Central memory CD4-positive, alpha-beta T cell (primary cell): ENCODE data around the gene GPC5.

Source experiments
- DNase-seq: peaks from one replicate; pipeline ENCODE4 v3.0.0; 2022

The GPC5 gene

GRCh38 chr13:92054389-92054788 lies 656.0 kb downstream of the GPC5 start:
- DNase-seq, result no peak

DNA sequence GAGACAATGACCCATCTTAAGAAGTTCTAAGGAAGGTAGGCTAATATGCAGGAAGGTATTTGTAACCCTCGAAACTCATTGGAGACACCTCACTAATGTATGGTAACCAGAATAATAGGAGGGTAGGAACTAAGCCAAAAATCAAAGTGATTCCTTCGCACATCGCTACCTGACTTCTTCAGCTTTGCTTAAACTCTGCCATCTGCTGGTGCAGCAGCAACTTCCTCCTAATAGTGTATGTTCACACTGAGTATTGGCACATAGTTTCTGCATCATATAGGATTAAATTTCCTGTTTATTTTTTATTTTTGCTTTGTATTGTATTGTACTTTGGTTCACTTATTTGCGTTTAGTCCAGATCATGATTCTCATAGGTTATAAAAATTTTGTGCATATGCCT lies 676.2 kb downstream of the GPC5 start:
- DNase-seq, result no peak

GRCh38 chr13:92097337-92097903 lies 699.0 kb downstream of the GPC5 start:
- DNase-seq, result no peak

- no peak for DNase-seq
These were observed 703.4 kb downstream of the GPC5 start for GRCh38 chr13:92101801-92102200.

DNA sequence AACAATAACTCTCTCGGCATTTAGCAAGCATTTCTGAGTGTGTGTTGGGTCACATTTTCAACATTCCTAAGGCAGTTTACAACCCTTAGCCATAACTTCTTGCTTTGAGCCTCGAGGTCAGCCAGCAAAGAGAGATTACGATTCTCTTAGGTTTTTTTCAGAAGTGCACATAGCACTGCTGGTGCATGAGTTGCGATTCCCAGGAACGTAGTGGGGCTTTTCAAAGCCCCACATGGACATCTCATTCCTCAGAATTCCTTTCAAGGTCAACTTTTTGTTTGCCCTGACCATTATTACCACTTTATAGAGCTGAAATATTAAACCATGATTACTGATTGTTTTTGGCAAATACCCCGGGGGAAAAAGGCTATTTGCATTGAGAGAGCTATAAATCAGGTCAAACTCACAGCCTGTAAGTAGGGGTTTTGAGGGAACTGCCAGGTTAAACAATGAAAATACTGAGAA lies 705.3 kb downstream of the GPC5 start:
- no peak for DNase-seq

DNA sequence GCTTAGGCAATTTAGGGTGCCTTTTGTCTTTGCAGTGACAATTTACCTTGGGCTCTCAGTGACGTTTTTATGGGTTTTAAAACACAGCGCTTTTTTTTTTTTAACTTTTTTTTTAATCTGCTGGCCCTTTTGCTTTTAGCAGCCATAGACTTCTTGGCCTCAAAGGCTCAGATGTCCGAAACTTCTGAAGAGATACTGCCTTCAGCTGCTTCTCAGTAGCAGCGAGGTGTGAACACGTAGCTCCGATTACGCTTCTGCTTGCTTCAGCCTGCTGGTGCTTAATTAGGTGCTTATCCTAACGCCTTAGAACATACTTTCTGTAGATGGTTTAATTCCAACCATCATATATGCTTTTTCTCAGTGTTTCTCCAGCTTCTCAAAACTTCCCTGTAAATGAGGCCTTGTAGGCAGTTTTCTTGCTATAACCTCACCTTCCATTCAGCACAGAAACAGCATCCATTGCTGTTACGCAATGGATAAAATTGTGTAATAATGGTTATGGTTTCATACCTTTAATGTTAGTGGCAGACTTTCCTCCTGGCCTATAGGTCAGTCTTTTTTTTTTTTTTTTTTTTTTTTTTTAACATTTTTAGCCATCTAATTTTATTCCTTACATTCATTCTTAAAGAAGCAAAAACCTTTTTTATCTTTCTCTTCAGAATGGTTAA lies 723.9 kb downstream of the GPC5 start:
- DNase-seq, result no peak

GRCh38 chr13:92126399-92126798 lies 728.0 kb downstream of the GPC5 start:
- no peak for DNase-seq

- no peak for DNase-seq
These were observed 737.1 kb downstream of the GPC5 start for GRCh38 chr13:92135509-92135908.

DNA sequence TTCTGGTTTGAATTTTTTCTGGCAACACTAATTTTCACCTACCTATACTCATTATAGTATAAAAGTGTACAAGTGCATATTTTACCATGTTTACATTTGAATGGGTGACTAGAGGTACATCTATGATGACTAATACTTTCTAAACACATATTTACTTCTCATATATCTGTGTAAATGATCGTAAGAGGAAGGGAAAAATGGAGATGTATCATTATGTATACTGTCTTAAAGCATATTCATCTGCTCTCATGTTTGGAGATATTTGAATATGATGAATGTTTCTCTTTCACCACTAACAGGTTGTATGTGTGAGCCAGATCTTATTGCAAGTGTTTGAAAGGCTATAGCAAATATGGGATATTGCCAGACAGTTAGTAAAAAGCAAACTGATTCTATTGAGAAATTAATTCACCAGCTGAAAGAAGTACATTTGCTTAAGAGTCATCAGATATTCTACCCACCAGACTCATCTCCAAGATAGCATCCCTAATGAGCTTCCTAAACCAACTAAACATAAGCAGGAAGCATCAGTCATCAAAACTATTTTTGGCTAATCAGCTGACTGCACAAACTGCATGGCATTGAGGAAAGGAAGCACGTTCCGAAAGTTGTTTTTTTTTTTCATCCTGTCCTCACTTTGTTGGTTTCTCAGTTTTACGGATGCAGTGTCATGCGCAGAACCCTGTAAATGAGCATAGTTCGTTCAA lies 738.2 kb downstream of the GPC5 start:
- no peak for DNase-seq

DNA sequence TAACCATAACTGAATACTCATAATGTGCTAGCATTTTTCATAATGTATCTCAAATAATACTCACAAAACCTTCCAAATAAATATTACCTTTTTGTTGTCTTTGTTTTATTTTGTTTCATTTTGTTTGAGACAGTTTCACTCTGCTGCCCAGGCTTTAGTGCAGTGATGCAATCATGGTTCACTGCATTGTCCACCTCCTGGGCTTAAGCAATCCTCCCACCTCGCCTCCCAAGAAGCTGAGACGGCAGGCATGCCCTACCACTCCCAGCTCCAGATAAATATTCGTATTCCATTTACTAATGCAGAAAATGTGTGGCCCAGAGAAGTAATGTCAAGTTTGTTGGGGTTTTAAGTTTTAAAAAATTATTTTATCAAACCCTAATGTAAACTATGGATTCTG lies 739.1 kb downstream of the GPC5 start:
- DNase-seq, result no peak

- no peak for DNase-seq
These were observed 745.3 kb downstream of the GPC5 start for GRCh38 chr13:92143766-92144165.

GRCh38 chr13:92150606-92151005 lies 752.2 kb downstream of the GPC5 start:
- no peak for DNase-seq

DNA sequence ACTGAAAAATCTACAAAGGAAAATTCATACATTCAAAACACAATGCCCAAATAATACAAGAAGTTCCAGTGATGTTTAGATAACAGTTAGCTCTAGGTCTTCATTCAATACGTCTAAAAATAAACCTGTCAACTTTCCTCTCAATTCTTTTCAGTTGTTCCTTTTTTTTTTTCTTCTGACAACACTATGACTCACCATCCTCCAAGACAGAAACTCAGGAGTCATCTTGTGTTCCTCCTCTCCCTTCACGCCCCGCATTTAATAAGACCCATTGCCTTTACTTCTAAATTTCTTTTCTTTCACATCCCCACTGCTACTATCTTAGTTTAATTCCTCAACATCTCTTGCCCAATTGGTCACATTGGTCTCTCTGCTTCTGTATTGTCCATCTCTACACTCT lies 759.9 kb downstream of the GPC5 start:
- DNase-seq, result no peak

DNA sequence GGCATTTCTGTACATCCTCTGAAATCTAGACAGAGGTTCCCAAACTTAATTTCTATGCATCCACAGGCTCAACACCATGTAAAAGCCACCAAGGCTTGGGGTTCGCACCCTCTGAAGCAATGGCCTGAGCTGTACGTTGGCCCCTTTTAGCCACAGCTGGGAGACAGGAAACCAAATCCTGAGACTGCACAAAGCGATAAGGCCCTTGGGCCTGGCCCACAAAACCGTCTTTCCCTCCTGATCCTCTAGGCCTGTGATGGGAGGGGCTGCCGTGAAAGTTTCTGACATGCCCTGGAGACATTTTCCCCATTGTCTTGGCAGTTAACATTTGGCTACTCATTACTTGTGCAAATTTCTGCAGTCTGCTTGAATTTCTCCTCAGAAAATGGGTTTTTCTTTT lies 766.4 kb downstream of the GPC5 start:
- no peak for DNase-seq

DNA sequence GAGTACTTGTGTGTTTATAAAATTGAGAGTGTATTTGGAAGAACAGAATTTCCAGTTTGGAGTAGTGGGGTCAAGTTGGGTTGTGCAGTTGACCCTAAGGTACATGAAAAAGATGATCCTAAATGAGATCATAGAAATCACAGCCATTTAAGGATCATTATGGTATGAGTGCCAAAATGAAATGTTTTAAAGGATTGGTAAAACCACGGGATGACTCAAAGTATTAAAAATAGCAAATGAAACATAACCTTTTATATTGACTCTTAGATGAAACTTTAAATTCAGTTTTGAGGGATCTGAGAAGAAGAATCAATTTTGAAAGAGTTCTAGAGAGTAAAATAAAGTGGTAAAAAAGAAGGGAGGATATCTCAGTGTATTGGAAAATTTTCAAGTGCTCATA lies 773.8 kb downstream of the GPC5 start:
- DNase-seq, result no peak

DNA sequence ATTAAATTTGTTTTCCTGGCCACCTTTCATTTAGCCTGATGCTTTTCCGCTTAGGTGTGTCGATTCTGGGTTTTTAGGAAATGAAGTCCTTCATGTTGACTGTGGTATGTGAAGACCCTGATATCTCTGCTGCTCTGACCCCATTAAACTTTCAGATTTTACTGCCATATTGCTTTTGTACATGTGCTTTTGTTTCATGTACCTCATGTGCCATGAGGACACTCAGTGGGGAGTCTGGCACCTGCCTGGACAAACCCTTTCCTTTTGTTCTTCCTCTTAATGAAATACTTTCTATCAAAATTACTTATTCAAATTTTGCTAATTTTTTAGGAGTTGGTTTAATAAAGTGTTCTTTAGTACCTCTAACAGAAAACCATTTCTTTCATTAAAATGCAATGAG lies 774.8 kb downstream of the GPC5 start:
- DNase-seq, result no peak

GRCh38 chr13:92175330-92175729 lies 776.9 kb downstream of the GPC5 start:
- no peak for DNase-seq

DNA sequence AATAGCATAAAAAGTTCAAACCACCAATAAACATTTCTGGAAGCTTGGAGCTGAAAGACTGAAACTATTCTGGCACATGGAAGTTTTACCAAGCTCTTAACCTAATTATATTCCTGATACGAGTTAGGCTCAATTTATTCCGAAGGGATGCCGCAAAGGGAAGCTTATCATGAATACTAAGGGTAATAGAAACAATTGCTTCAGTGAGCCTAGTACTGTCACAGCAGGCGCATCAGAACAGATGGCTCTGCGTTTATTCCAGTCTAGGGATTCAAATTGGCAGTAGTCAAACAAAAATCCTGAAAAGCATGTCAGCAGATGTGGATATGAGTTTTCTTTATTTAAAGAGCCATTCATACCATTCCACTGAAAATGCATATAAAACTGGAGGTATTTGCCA lies 779.5 kb downstream of the GPC5 start:
- no peak for DNase-seq

GRCh38 chr13:92179223-92179622 lies 780.8 kb downstream of the GPC5 start:
- no peak for DNase-seq

DNA sequence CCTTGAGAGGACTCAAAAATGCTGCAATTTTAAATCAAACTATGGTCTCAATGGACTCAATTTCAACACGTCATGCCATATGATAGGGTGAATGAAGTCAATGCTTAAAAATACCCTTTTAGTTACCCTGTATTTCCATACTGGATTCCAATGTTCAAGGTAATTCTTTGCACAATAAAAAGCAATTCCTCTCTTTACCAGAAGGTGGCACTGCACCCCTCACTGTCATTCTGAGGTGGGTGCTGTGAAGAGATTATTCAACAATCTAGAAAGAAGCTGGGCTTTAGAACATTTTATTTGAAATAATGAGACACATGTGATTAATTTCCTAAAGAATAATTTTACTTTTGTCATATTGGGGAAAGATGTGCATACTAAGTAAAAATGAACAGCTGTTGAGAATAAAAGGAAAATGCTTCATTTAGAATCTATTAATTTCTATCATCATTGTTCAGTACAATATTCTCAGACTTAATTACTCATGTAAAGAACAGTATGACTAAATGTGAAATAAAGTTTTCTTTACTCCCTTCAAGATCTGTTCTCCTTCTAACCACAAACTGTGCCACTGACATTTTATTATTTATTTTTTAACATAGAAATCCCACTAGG lies 789.1 kb downstream of the GPC5 start:
- DNase-seq, result peak; percentile 3

- DNase-seq, result no peak
These were observed 790.2 kb downstream of the GPC5 start for GRCh38 chr13:92188574-92188973.

DNA sequence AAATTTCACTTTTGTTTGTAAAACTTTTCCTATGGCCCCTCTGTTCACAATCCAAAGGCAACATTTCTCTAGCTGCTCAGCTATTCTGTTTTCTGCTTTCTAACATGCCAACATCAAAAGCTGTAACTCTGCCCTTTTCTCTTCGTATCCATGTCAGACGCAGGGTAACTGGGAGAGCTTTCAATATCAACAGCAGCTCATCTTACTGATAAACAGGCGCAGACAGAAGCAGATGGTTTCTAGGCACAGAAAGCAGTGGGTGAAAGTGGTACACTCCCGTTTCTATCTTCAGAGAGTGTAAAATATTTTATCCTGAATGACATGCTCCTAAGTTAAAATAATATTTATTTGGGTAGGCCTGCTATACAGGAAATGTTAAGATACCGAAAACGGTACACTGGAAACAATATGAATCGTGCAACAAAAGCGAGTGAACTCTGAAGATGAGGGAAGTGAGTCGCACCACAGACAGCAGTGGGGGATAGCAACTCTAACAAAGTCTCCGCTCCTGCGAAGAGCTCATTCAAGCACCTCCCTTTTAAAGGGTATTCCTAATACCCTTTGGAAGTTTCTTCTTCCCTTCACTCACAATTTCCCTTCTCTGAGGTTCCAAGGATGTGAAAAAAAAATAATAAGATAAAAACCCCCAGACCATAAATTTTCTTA lies 798.3 kb downstream of the GPC5 start:
- no peak for DNase-seq

- DNase-seq, result no peak
These were observed 799.2 kb downstream of the GPC5 start for GRCh38 chr13:92197669-92198068.
